Upper lobe of left lung (tissue), 4 donors: Measurements from ENCODE around the gene IFNA8.

ENCODE experiments used
- CTCF ChIP-seq, 6 experiments: fragments of 450-650 bp in 4 of 6; fragments of 200-600 bp in 2 of 6; sonication (generic) in 2 of 6; IDR thresholded peaks; one replicate each; pipeline ENCODE4 v1.5.1; 2016 to 2019; ENCODE audit warnings: antibody characterized with exemption in 6 of 6
- EP300 ChIP-seq, 4 donors: sonication (generic); formaldehyde crosslinking; IDR thresholded peaks; one replicate each; pipeline ENCODE4 v1.5.1; 2017; ENCODE audit warnings: antibody characterized with exemption in 4 of 4, control low read depth in 2 of 4
- POLR2A ChIP-seq, 4 donors: fragments of 450-650 bp; IDR thresholded peaks; one replicate each; pipeline ENCODE4 v1.5.1; 2016 to 2017; ENCODE audit warnings: antibody characterized with exemption in 4 of 4, mild to moderate bottlenecking in 2 of 4
- POLR2AphosphoS5 ChIP-seq, 2 donors: sonication (generic); formaldehyde crosslinking; IDR thresholded peaks; one replicate each; pipeline ENCODE4 v1.5.1; 2017; ENCODE audit warnings: antibody characterized with exemption in 2 of 2

GRCh38 chr9:21383627-21384026 lies 25.3 kb upstream of the IFNA8 start:
- TF ChIP-seq CTCF (IDR thresholded peaks at IDR 0.05) (no peak), POLR2A (IDR thresholded peaks at IDR 0.05) (no peak), POLR2AphosphoS5 (IDR thresholded peaks at IDR 0.05) (no peak), EP300 (IDR thresholded peaks at IDR 0.05) (no peak)
